ENCODE results near the gene TRNP1. TPM values are rescaled to one million over a fixed set of nuclear protein-coding genes. Genes with fewer than 3 reads are reported as not detected.

The TRNP1 gene
- total RNA-seq, 1 experiment from 2014 or later = 27.0 TPM

DNA sequence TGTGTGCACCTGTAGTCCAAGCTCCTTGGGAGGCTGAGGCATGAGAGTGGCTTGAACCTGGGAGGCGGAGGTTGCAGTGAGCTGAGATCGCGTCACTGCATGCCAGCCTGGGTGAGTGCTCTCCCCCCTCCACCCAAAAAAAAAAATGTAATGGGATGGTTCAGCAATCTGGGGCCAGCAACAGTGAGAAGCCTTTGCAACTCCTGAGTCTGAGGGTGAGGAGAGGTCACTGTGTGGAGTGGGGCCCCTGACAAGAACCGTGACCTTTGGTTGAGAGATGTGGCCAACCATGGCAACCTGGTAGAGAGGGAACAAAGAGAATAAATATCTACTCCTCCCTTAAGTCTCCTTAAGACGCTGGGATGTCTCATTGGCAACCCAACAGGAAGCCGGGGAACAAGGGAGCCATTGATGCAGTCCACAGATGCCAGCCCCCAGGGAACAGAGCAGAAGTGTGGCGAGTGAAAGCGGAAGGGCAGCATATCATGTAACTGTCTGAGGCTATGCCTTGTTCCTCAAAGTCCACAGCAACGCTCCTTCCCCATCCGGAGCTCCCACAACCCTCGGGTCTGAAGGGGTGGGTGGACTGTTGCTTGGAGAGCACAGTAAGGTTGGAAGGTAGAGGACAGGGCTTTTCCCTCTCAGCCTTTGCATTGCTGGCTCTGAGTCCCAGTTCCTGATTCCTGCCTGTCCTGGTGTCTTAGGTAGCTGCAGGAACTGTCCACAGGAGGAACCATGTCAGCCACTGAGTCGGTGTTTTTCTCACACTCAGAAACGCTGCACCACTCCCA lies 8.3 kb downstream of the TRNP1 start:
- DNase-seq (ENCODE audit: low read depth) = no peak

DNA sequence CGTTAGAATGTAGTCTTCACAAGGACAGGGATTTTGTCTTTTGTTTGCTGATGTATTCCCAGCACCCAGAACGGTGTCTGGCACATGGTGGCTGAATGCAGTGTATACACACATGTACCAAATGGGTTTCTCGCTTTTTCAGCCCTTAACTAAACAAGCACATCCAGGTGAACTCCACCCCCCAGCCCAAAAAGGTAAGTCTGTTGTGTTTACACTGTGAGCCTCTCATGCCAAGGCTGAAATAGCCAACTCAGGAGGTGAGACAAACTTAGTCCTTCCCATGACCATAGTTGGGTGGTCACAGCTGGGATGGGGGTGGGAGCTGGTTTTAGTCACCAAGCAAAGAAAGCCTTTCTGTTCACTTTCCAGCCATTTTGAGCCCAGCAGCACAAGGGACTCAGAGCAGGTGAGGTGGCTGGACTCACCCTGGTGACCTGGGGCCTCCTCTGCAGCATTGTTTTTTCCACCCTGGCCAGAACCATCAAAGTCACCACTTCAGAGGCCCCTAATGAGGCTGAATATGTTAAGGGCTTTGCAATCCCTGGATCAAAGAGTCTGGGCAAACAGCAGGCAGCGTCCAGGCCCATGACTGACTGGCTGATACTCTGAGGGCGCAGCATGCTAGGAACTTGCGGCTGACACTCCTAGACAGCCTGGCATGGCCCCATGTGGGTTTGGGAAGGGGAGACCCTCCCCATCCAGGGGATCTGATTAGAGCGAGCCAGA lies 10.4 kb downstream of the TRNP1 start:
- no peak for DNase-seq (ENCODE audit: low read depth)

DNA sequence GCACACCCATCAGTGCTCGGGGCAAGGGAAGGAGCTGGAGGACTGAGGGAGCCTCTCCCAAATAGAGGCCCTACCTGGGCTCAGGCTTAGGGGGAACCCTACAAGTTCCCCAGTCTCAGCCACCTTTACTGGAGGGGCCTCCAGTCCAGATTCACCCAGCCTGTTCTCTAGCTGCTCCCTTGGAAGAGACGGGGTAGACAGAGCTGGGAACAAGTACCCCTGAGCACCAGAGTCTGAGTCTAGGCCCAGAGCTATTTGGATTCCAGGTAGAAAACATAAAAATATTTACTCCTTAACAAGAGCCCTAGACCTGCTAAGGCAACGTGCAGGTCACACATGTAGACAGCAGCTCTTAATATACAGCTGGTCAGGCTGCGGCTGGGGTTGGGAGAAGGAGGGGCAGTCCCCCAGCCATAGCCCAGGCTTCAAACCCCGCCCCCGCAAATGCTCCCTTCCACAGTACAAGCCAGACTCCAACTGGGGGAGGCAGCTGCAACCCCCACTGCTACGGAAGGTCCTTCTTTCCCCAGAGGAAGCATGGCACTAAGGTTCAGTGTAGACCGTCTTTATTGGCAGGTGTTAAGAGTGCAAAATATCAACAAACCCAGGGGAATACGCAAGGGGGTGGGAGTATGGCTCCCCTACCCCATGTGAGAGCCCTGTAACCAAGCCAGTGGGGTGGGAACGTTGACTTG lies 11.1 kb downstream of the TRNP1 start:
- no peak for DNase-seq (ENCODE audit: low read depth)

DNA sequence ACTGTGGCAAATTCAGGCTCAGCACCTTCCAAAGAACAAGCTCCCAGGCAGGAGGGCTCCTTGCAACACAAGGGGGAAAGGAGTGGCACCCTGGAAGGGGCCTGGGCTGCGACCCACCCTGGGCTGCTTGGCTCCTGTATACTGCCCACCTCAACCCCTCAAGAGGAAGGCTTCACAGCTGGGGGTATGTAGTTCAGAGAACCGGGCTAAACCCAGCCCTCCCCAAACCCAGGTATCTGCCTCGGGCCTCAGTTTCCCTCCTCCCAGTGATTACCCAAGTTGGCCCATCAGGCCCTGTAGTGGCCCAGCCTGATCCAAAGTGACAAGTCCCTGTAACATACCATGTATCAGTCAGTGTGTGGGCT lies 11.7 kb downstream of the TRNP1 start:
- no peak for DNase-seq (ENCODE audit: low read depth)

DNA sequence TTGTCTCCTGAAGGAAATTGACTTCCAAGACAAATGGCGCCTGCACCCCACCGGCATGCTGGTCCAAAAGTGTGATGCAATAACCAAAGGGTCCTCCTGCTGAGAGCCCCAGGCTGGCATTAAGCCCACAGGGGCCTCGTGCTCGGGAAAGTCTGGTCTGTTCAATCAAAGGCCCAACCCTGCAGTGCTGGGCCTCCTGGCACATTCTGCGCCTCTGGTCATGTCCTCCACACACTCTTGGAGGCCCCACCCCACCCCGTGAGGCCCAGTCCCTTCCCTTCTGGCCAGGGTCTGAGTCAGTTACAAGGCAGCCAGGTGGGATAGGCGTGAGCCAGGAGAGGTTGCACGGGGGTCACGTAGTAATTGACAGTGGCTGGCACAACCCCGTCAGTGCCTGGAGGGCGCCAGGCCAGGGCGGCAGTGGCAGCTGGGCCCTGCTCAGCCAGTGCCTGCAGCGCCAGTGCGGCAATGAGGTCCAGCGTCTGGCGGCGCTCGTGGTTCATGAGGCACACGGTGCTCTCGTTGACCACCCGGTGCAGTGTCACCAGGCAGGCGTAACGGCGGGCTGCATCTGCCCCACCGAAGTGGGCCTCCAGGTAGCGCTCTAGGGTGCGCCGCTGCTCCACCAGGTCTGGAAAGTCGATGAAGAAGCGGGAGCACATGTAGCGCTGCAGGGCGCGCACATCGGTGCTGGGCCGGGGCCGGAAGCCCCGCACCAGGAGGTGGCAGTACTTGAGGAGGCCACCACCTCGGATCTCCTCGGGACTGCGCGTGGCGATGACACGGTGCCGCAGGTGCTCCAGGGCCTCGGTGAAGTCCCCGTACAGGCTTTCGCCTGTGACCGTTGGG lies 12.4 kb downstream of the TRNP1 start:
- DNase-seq (ENCODE audit: low read depth) = no peak

DNA sequence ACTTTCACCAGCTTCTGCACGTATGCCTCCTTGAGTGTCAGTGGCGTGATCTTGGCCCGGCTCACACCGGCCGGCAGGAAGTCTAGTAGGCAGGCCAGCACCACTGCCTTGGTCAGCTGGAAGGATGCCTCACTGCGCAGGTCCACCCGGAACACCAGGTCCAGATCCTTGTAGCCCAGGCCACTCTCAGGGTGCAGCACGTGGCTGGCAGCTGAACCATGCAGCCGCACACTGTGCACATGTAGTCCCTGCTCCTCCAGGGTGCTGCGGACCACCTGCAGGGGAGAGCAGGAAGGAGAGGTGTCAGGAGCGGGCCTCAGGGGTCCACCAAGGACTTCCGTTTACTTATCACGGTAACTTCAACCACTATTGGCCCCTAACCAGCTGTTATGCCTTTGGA lies 13.2 kb downstream of the TRNP1 start:
- DNase-seq (ENCODE audit: low read depth) = no peak

DNA sequence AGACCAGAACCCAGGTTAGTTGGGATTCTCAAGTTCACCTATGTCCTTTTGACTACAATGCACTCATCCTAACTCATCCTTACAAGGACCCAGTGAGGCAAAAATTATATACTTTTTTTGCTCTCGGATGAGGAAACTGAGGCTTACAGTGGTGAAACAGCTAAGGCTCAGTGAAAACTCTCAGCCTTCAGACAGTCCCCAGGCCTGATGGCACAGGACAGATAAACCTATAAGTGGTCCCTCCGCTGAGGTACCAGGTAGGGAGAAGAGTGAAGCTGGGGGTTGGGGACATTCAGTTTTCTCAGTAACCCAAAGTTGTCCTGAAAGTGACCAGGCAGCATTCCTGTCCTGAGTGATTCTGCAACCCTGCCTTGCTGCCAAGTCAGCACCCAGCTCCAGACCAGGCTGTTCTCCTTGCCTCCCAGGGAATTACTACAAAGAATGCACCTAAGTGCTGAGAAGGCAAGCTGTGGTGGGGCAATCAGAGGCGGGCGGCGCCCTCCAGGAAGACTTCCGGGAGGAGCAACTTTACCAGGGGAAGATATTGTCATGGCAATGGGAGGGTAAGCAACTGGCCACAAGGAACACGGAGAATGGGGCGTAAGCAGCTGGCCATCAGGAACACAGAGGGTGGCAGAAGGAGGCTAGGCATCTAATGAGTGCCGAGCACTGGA lies 14.6 kb downstream of the TRNP1 start:
- no peak for DNase-seq (ENCODE audit: low read depth)

DNA sequence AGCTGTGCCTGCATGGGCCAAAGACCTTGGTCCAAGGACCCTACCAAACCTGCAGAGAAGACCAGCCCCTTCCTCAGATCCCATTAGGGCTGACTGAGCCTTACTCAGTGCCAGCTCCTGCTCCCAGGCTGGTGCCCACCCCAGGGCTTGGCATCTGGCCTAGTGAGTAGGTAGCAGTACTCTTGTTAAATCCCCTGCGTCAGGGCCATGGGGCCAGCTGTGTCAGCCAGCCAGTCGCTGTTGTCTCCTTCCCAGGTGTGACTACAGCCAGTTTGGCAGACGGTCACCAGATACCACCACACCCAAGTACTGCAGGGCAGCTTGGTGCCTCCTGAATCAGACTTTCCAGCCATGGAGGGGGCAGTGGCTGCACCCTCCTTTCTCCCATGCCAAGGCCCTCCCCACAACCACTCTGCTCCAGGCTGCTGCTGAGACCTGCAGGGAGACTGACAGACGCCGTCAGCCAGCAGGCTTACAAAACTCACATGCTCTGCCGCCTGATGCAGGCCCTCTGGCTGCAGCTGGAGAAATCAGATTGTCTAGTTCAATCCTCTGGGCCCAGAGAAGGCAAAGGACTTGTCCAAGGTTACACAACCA lies 16.2 kb downstream of the TRNP1 start:
- no peak for DNase-seq (ENCODE audit: low read depth)

DNA sequence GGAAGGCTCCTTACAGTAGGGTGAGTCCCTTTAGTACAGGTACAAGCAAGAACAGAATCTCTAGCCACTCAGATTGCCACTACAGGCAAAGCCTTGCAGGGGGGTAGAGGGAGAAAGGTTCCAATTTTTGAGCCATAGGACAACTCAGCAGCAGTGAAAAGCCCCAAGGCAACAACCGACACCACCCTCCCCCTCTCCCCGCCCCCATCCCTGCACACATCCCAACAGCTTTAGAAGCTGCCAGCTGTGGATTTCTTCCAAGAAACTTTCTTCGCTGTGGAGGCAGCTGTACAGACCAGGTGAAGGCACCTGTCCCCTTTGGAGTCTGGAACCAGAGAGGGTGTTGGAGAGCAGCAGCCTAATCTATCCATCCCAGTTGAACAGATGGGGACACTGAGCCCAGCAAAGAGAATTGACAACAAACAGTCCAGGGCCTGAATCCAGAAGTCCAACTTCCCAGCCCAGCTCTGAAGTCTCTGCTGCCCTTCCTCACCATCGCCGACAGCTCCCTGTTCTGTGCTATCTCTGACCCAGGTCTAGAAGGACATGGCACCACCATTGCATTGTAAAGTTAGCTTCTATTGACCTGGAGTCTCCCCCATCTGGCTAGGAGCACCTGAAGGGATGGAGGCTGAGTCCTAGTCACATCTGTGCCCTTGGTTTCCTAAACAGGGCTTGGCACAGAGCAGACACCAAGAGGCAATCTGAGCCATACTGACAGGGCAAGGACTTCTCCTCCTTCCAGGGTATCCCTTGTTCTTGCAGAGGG lies 16.9 kb downstream of the TRNP1 start:
- no peak for DNase-seq (ENCODE audit: low read depth)

DNA sequence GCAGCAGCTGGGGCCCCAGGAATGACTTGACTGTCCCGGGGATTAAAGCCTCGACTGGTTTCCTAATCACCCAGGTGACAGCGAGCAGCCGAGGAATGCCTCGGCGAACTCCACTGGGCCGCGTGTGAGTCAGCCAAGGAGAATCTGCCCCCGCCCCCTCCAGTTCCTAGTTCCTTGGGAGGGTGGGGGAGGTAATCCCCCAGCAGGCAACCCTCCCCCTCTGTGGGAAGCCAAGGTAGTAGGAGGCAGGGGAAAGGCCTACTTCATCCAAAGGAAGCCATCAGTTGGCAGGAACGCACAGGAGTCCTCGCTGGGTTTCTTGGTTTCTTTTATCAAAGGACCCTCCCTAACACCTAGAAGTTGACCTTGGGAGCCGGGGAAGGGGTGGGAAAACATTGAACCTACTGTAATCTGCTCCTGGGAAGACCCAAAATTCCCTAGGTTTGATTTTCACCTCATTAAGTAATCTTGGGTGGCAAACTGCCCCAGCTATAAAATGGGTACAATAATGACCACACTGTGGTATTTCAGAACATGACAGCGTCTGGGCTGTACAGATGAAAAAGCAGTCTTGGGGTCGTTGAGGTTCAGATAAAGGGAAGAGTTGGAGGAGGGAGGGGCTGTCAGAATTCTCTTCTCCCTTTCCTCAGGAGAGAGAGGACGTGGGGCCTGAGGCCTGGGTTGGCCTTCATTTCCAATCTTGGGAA lies 17.7 kb downstream of the TRNP1 start:
- DNase-seq (ENCODE audit: low read depth) = peak; percentile 70

DNA sequence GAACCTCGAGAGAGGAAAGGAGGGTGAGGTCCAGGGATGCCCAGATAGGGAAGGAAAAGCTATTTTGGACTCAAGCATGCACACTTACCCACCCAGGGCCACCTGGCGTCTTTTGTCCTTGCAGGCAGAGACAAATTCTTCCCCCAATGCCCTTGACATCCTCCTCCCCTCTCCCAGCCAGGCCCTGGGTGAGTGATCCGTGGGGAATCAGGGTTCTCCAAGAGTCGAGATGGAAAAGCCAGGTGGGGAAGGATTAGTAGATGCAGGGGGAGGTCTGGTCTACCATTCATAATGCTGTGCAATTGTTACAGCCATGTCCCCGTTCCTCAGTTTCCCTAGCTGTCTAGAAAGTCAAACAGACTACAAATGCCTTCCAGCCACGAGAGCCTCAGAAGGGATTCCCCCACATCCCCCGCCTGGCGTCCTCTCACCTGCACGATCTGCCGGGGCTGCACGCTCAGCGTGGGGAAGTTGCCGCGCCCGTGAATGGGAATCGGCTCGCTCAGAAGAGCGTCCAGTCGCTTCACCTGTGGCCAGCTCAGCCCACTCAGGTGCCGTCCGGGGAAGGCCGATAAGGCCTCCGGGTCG lies 18.6 kb downstream of the TRNP1 start:
- no peak for DNase-seq (ENCODE audit: low read depth)

DNA sequence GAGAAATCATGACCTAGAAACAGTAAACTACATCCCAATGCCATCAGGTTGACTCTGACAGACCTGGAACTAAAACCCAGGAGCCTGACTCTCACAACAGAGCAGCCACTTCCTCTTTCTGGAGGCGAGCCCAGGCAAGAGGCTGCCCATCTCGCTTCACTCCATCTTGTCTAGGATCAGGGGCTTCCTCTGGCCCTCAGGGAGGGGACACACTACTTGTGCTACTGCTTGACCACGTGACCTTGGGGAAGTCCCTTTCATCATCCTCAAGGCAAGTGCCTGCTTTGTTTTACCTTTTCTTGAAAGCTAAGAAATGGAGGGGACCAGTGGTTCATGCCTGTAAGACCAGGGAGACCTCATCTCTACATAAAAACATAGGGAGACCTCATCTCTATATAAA lies 21.8 kb downstream of the TRNP1 start:
- no peak for DNase-seq (ENCODE audit: low read depth)

DNA sequence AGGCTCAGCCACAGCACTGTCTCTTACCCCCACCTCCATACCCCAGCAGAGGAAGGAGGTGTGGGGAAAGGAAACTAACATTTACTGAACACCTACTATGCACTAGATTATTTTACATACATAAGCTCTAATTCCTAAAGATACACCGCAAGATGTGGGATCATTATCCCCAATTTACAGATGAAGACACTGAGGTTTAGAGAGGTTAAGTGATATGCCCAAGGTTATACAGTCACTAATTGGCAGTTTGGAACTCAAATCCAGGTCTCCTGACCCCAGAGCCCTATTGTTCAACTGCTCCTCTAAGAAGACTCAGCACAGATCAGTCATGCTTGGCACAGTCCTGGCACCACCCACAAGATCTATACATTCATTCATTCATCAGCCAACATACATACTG lies 22.9 kb downstream of the TRNP1 start:
- no peak for DNase-seq (ENCODE audit: low read depth)

DNA sequence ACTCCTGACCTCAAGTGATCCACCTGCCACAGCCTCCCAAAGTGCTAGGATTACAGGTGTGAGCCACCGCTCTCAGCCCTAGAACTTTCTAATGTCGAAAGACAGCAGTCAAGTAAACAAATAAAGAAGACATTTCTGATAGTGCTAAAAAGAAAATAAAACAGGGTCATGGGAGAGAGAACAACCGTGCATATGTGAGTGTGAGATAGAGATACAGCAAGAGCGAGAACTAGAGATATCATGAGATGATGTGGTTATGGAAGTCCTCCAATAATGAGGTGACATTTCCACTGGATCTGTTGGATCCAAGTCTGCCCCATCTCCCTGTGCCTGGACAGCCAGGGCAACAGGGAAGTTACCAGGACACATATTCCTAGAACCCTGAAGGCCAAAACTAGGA lies 23.7 kb downstream of the TRNP1 start:
- DNase-seq (ENCODE audit: low read depth) = no peak

DNA sequence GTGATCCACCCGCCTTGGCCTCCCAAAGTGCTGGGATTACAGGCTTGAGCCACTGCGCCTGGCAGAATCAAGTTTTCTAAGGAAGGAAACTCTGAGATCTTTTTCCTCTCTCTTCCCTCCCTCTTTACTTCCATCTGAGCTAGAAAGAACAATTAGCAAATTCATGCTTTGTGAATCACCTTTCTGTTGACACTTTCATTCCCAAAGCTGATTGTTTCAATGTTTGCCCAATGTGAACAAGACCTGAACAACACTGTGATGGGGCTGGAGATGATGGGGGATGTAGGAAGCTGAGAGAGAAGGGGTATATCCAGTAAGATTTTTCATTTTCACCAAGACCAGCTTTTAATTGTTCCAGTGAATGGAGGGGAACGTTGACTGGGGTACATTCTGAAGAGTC lies 24.8 kb downstream of the TRNP1 start:
- no peak for DNase-seq (ENCODE audit: low read depth)

DNA sequence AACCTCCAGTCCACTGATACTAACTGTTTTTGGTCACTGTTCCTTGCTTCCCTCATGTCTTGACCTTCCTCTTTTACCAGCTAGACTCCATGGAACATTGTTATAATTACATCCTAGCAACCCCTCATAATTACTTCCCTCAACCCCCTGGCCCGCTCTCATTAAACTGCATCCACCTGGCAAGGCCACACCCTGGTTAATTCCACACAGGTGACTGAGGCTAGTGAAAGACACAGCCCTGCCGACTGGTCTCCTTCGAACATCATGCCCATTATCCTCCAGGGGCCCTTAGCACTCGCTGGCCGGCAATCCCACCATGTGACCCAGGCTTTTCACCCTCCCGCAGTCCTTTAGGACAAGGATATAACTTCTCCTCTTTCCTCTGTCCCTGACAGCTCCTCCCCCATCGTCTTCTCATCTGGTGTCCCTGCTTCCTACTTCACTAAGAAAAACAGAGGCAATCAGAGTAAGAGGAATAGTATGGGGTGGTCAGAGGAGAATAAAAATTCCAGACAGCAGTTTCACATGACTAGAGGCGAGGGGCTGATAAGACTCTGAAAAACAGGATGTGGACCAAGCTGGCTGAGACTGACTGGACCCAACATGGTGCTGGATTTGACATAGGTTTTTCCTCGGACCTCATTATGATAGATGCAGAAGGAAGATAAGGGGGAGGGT lies 28.0 kb downstream of the TRNP1 start:
- DNase-seq (ENCODE audit: low read depth) = no peak

DNA sequence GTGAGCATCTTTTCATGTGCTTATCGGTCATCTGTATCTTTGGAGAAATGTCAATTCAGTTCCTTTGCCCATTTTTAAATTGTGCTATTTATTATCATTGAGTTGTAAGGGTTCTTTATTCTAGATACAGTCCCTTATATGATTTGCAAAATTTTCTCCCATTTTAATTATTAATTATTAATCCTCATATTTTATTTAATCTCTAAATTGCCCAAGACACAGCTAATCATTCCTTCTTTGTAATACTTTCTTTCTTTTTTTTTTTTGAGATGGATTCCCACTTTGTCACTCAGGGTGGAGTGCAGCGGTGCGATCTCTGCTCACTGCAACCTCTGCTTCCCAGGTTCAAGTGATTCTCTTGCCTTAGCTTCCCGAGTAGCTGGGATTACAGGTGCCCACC lies 32.2 kb downstream of the TRNP1 start:
- no peak for DNase-seq (ENCODE audit: low read depth)

Data from LHCN-M2 (cell line).